ENCODE data around the gene POLR2F.
"Not testable (repeated sequence)": the region's sequence is repeated elsewhere in the genome, so short reads cannot be mapped to it uniquely, and the experiment has no call there.

Gene POLR2F

GRCh38 chr22:37955825-37956397, 2.4 kb downstream of the POLR2F start:
- DNase-seq, result not testable (repeated sequence)

- DNase-seq, result no peak
Measured at GRCh38 chr22:37957232-37957631, 3.7 kb downstream of the POLR2F start.

GRCh38 chr22:37959231-37959825, 5.8 kb downstream of the POLR2F start:
- DNase-seq, result no peak

GRCh38 chr22:37961062-37961461, 7.6 kb downstream of the POLR2F start:
- DNase-seq, result no peak

- no peak for DNase-seq
Measured at GRCh38 chr22:37965940-37966664, 12.6 kb downstream of the POLR2F start.

GRCh38 chr22:37967147-37967546, 13.6 kb downstream of the POLR2F start:
- no peak for DNase-seq

- DNase-seq, result no peak
Measured at GRCh38 chr22:37967637-37968451, 14.3 kb downstream of the POLR2F start.

GRCh38 chr22:37968452-37969251, 15.2 kb downstream of the POLR2F start:
- no peak for DNase-seq

- no peak for DNase-seq
Measured at GRCh38 chr22:37970864-37971263, 17.4 kb downstream of the POLR2F start.

GRCh38 chr22:37971475-37972434, 18.3 kb downstream of the POLR2F start:
- no peak for DNase-seq

GRCh38 chr22:37972527-37972926, 19.0 kb downstream of the POLR2F start:
- DNase-seq, result no peak

- no peak for DNase-seq
Measured at GRCh38 chr22:37973271-37974170, 20.0 kb downstream of the POLR2F start.

GRCh38 chr22:37975153-37975552, 21.7 kb downstream of the POLR2F start:
- no peak for DNase-seq

- DNase-seq, result not testable (repeated sequence)
Measured at GRCh38 chr22:37976022-37976421, 22.5 kb downstream of the POLR2F start.

GRCh38 chr22:37976547-37976946, 23.0 kb downstream of the POLR2F start:
- DNase-seq, result no peak

GRCh38 chr22:37979782-37980181, 26.3 kb downstream of the POLR2F start:
- no peak for DNase-seq

GRCh38 chr22:37981282-37982011, 27.9 kb downstream of the POLR2F start:
- DNase-seq, result no peak

GRCh38 chr22:37982151-37982785, 28.8 kb downstream of the POLR2F start:
- DNase-seq, result no peak
